K562 (cell line): Measurements from ENCODE around the gene PDE11A. TPM values are rescaled to one million over a fixed set of nuclear protein-coding genes. Genes with fewer than 3 reads are reported as not detected.
A peak's percentile ranks its signal among the peaks of the same experiment; 100 is the strongest.

Experiments
- ARID2 ChIP-seq: fragments of 450-650 bp; IDR thresholded peaks from 2 replicates; pipeline ENCODE4 v1.6.1; 2017; ENCODE audit warnings: antibody characterized with exemption, mild to moderate bottlenecking
- CEBPG ChIP-seq, 3 experiments: fragments of 200-800 bp in 1 of 3; sonication (Bioruptor generic) in 1 of 3; sonication (generic) in 1 of 3; formaldehyde crosslinking in 1 of 3; IDR thresholded peaks in 2 of 3; conservative IDR thresholded peaks in 1 of 3; 2 replicates each; pipeline versions ENCODE4 v1.6.1 to v1.8.0; 2016 to 2022; ENCODE audit warnings: missing compliant biosample characterization in 2 of 3, missing genetic modification characterization in 2 of 3, mild to moderate bottlenecking in 1 of 3, missing genetic modification reagents in 1 of 3
- CHD1 ChIP-seq: fragments of 200-600 bp; sonication (generic); IDR thresholded peaks from one replicate; pipeline ENCODE4 v1.6.1; 2012; ENCODE audit warnings: mild to moderate bottlenecking, moderate library complexity, low read length, inconsistent platforms
- DIDO1 ChIP-seq: fragments of 450-650 bp; IDR thresholded peaks from 2 replicates; pipeline ENCODE4 v1.6.1; 2016; ENCODE audit warnings: low read depth, missing biosample characterization, missing genetic modification characterization
- E2F5 ChIP-seq: sonication (generic); formaldehyde crosslinking; IDR thresholded peaks from 2 replicates; pipeline ENCODE4 v1.8.0; 2022; ENCODE audit warnings: mild to moderate bottlenecking, missing genetic modification reagents
- ELK1 ChIP-seq: sonication (generic); formaldehyde crosslinking; IDR thresholded peaks from 2 replicates; pipeline ENCODE4 v1.8.1; 2022; ENCODE audit warnings: missing genetic modification reagents
- ETV6 ChIP-seq, 3 experiments: fragments of 150-350 bp in 1 of 3; sonication (generic) in 1 of 3; formaldehyde crosslinking in 1 of 3; IDR thresholded peaks; 2 replicates each; pipeline versions ENCODE4 v1.6.1 to v1.8.0; 2014 to 2022; ENCODE audit warnings: borderline replicate concordance in 2 of 3, low read depth in 2 of 3, antibody characterized with exemption in 1 of 3, low read length in 1 of 3, mild to moderate bottlenecking in 1 of 3, missing genetic modification reagents in 1 of 3
- GABPA ChIP-seq: fragments of 200-800 bp; sonication (Bioruptor generic); conservative IDR thresholded peaks from 2 replicates; pipeline ENCODE4 v1.6.1; 2016; ENCODE audit warnings: low read depth, missing genetic modification characterization, missing compliant biosample characterization
- MED1 ChIP-seq: sonication (generic); formaldehyde crosslinking; IDR thresholded peaks from 2 replicates; pipeline ENCODE4 v1.8.1; 2023; ENCODE audit warnings: missing genetic modification reagents, borderline replicate concordance
- PBX2 ChIP-seq, 2 experiments: IDR thresholded peaks in 1 of 2; conservative IDR thresholded peaks in 1 of 2; 2 replicates each; pipeline ENCODE4 v1.6.1; 2016; ENCODE audit warnings: low read depth in 2 of 2, mild to moderate bottlenecking in 1 of 2, missing compliant biosample characterization in 1 of 2, missing genetic modification characterization in 1 of 2, moderate library complexity in 1 of 2
- POLR2H ChIP-seq: IDR thresholded peaks from 2 replicates; pipeline ENCODE4 v1.6.1; 2016; ENCODE audit warnings: missing genetic modification characterization, low read depth, mild to moderate bottlenecking, control low read depth, missing compliant biosample characterization, moderate library complexity
- SIN3B ChIP-seq: fragments of 450-650 bp; IDR thresholded peaks from 2 replicates; pipeline ENCODE4 v1.6.1; 2017; ENCODE audit warnings: low read depth, mild to moderate bottlenecking, moderate library complexity
- SMARCC2 ChIP-seq: fragments of 450-650 bp; IDR thresholded peaks from 2 replicates; pipeline ENCODE4 v1.6.1; 2017; ENCODE audit warnings: antibody characterized with exemption, moderate library complexity, mild to moderate bottlenecking, low read depth
- YBX1 ChIP-seq: fragments of 450-650 bp; IDR thresholded peaks from 2 replicates; pipeline ENCODE4 v1.7.1; 2016; ENCODE audit warnings: mild to moderate bottlenecking
- ZNF384 ChIP-seq: IDR thresholded peaks from 2 replicates; pipeline ENCODE4 v1.6.1; 2012; ENCODE audit warnings: low read depth, low read length, improper control_type of control experiment
- ZNF764 ChIP-seq: fragments of 250-450 bp; sonication (Bioruptor Pico); IDR thresholded peaks from 2 replicates; pipeline ENCODE4 v1.4.0; 2020; ENCODE audit warnings: low read depth, mild to moderate bottlenecking, moderate library complexity
- polyA plus RNA-seq, 8 experiments: library from polyadenylated mRNA; depleted of rRNA in 4 of 8; stranded (reverse) in 5 of 8; unstranded in 3 of 8; fragments of >200 nt; fragmentation: Nextera tagmentation in 2 of 8; fragmentation: Illumina TruSeq in 1 of 8; extraction: Ambion mirVana in 2 of 8; extraction: Trizol in 1 of 8; gene quantifications; 2 replicates each; pipeline versions ENCODE4 v1.2.1 to v1.2.3, GENCODE V29; 2011 to 2014; ENCODE audit warnings: inconsistent platforms in 1 of 8, missing spikeins in 1 of 8
- total RNA-seq, 7 experiments: library from RNA; depleted of rRNA in 6 of 7; stranded (reverse); fragments of >200 nt in 6 of 7; fragmentation: Illumina TruSeq in 2 of 7; extraction: Trizol in 2 of 7; gene quantifications; 2 replicates each; pipeline versions ENCODE4 v1.2.1 to v1.2.3, GENCODE V29; 2011 to 2021; ENCODE audit warnings: low replicate concordance in 1 of 7
- TF ChIP-seq, protein P1 (sequence below): fragments of 450-650 bp; formaldehyde crosslinking; IDR thresholded peaks from 2 replicates; pipeline ENCODE4 v1.4.0; 2020; ENCODE audit warnings: mild to moderate bottlenecking
- TF ChIP-seq, protein P2 (sequence below), 2 experiments: fragments of 450-650 bp in 1 of 2; sonication (generic) in 1 of 2; formaldehyde crosslinking in 1 of 2; IDR thresholded peaks in 1 of 2; conservative IDR thresholded peaks in 1 of 2; 2 replicates each; pipeline versions ENCODE4 v1.6.1 to v1.8.1; 2016 to 2023; ENCODE audit warnings: mild to moderate bottlenecking in 2 of 2, moderate library complexity in 2 of 2, inconsistent platforms in 1 of 2, missing genetic modification reagents in 1 of 2

PDE11A gene
- total and polyA plus RNA-seq, 9 of the 15 experiments (the other 6 are each of a cell fraction or from before 2014, with no cell fraction given): 3.2 to 22.1 (median 5.7) TPM

DNA sequence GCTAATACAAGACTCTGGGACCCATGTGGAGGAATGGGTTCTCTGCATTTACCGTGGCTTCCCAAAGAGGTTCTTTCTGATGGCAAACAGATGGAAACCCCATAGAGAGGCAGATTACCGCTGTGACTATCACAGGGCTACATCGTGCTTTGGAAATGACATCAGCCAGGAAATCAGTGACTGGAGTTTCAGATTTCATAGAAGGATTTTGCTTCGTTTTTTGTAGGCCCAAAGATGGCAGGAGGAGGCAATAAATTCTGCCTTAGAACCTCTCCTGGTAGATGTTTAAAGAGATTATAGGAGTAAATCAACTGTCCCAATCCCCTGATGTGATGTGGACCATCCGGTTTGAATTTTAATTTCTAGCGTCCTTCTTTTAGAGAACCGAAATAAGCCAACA, 465.9 kb downstream of the PDE11A start (continued):
- TF ChIP-seq YBX1: no peak
- TF ChIP-seq E2F5 (CRISPR knock-in tag): no peak
- TF ChIP-seq DIDO1 (tag): no peak
- TF ChIP-seq ZNF764: no peak
- no peak for TF ChIP-seq SMARCC2
- no peak for TF ChIP-seq ARID2
- peak; percentile 25; the same call in 1 of the 2 replicates for TF ChIP-seq GABPA (tag)
- no peak for TF ChIP-seq ZNF384
- TF ChIP-seq ETV6 (IDR thresholded peaks at IDR 0.05; ENCODE audit: borderline replicate concordance in 1 of 2, low read depth in 2 of 2, low read length in 1 of 2): no peak
- no peak for TF ChIP-seq ETV6 (CRISPR knock-in tag; IDR thresholded peaks at IDR 0.05; ENCODE audit: borderline replicate concordance)
- TF ChIP-seq PBX2 (CRISPR knock-in tag; IDR thresholded peaks at IDR 0.05; ENCODE audit: low read depth): no peak
- TF ChIP-seq PBX2 (tag; conservative IDR thresholded peaks at IDR 0.05; ENCODE audit: low read depth): 0 out of 2 replicates have a peak, but pooled peaks have one; percentile 26
- TF ChIP-seq, protein P1, sequence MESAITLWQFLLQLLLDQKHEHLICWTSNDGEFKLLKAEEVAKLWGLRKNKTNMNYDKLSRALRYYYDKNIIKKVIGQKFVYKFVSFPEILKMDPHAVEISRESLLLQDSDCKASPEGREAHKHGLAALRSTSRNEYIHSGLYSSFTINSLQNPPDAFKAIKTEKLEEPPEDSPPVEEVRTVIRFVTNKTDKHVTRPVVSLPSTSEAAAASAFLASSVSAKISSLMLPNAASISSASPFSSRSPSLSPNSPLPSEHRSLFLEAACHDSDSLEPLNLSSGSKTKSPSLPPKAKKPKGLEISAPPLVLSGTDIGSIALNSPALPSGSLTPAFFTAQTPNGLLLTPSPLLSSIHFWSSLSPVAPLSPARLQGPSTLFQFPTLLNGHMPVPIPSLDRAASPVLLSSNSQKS (CRISPR knock-in tag): no peak
- no peak for TF ChIP-seq ELK1 (CRISPR knock-in tag)
- no peak for TF ChIP-seq CHD1
- no peak for TF ChIP-seq POLR2H (tag)
- TF ChIP-seq CEBPG (CRISPR knock-in tag; IDR thresholded peaks at IDR 0.05): no peak
- TF ChIP-seq CEBPG (tag; conservative IDR thresholded peaks at IDR 0.05 in 1 of 2, IDR thresholded peaks at IDR 0.05 in 1 of 2): 0 out of 4 replicates have a peak, but pooled peaks of 1 of the 2 experiments have one; percentile 21
- TF ChIP-seq, protein P2, sequence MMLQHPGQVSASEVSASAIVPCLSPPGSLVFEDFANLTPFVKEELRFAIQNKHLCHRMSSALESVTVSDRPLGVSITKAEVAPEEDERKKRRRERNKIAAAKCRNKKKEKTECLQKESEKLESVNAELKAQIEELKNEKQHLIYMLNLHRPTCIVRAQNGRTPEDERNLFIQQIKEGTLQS (IDR thresholded peaks at IDR 0.05): peak; percentile 76
- TF ChIP-seq, protein P2 (CRISPR knock-in tag; conservative IDR thresholded peaks at IDR 0.05): no peak
- TF ChIP-seq MED1 (CRISPR knock-in tag): no peak
- no peak for TF ChIP-seq SIN3B
